Ovary (tissue), 9 donors: ENCODE measurements around the gene PDE4D. TPM values are rescaled to one million over a fixed set of nuclear protein-coding genes. Genes with fewer than 3 reads are reported as not detected.

Experiments used
- DNase-seq, 5 donors: peaks; one replicate each; pipeline ENCODE4 v3.0.0-alpha.2; 2019 to 2020
- H3K27ac ChIP-seq, 2 donors: fragments of 200-600 bp; one replicate each; pipeline versions ENCODE4 v1.5.1 to v1.8.0; 2019 to 2022
- H3K27me3 ChIP-seq: fragments of 200-600 bp; one replicate; pipeline ENCODE4 v1.8.0; 2022
- H3K36me3 ChIP-seq: fragments of 200-600 bp; sonication (generic); one replicate; pipeline ENCODE4 v1.5.1; 2019
- H3K4me1 ChIP-seq: one replicate; pipeline ENCODE4 v1.8.1; 2013; ENCODE audit warnings: mild to moderate bottlenecking, moderate library complexity; ENCODE audit not compliant: insufficient read depth
- H3K4me3 ChIP-seq: fragments of 200-600 bp; sonication (generic); one replicate; pipeline ENCODE4 v1.5.1; 2017
- H3K9me3 ChIP-seq, 2 donors: fragments of 200-600 bp in 1 of 2; sonication (generic) in 1 of 2; one replicate each; pipeline versions ENCODE4 v1.5.1 to v1.8.1; 2013 to 2019; ENCODE audit warnings: mild to moderate bottlenecking in 1 of 2, moderate library complexity in 1 of 2
- CTCF ChIP-seq, 3 donors: fragments of 450-650 bp in 2 of 3; fragments of 200-600 bp in 1 of 3; IDR thresholded peaks; one replicate each; pipeline versions ENCODE4 v1.5.1 to v1.8.0; 2016 to 2022; ENCODE audit warnings: antibody characterized with exemption in 3 of 3, mild to moderate bottlenecking in 1 of 3
- EP300 ChIP-seq: sonication (generic); formaldehyde crosslinking; IDR thresholded peaks from one replicate; pipeline ENCODE4 v1.6.1; 2017; ENCODE audit warnings: antibody characterized with exemption
- POLR2A ChIP-seq: fragments of 450-650 bp; IDR thresholded peaks from one replicate; pipeline ENCODE4 v1.6.1; 2017; ENCODE audit warnings: antibody characterized with exemption, mild to moderate bottlenecking, moderate library complexity
- WGBS, 3 donors: extraction: QIAGEN DNeasy Blood & Tissue Kit in 1 of 3; methylation state at CpG; one replicate each; pipeline versions ENCODE4 v1.1.5 to v1.1.7; 2013 to 2017; 5-methylcytosine and 5-hydroxymethylcytosine counted together
- intact Hi-C, 4 donors: fragments of 100-400 bp; cut with DNase I; formaldehyde crosslinking; loops; one replicate each; pipeline versions ENCODE4 v1.11.0 to v1.15.1; 2022 to 2023
- polyA plus RNA-seq, 2 donors: library from polyadenylated mRNA; stranded (reverse); fragments of 200-250 nt in 1 of 2; fragments of 350-450 nt in 1 of 2; fragmentation: Illumina TruSeq in 1 of 2; extraction: RNeasy Lipid Tissue Mini Kit (QIAGEN cat#74804) in 1 of 2; gene quantifications; one replicate each; pipeline ENCODE4 v1.2.3, GENCODE V29; 2013 to 2014
- total RNA-seq, 7 donors: library from RNA; depleted of rRNA in 2 of 7; stranded (reverse); fragments of >200 nt in 2 of 7; fragmentation: NEBNext Ultra II Directional in 3 of 7; extraction: Animal tissue kit (Norgen Biotek cat#: 25700) in 3 of 7; gene quantifications; one replicate each; pipeline versions ENCODE4 v1.1.0 to v1.2.4, GENCODE V29; 2016 to 2023
- donor health status: DM: no; HTN: no; CAD: no; lungs with moderate emphysema.
- donor health status: DM: no; HTN: no; CAD: no.
- donor health status: Bipolar disorder and iron deficiency.
- donor health status: DM: yes; HTN: yes; CAD: no.
- donor health status: DM: no; HTN: no; CAD: no.
- donor health status: DM: yes; HTN: yes; CAD: no.

PDE4D gene
- total and polyA plus RNA-seq, 9 donors: 1.3 to 67.6 (median 8.4) TPM

GRCh38 chr5:59116231-59116865 lies 777.2 kb downstream of the PDE4D start:
- no peak overlapping the region for H3K27ac ChIP-seq
- no peak for DNase-seq
- no peaks in the 10 kb centered on the region for H3K36me3 ChIP-seq
- WGBS, 3 donors: 63 to 74% (median 65%) methylated on average over 11 of the region's 11 CpGs
- TF ChIP-seq CTCF (IDR thresholded peaks at IDR 0.05): no peak
- no peak for TF ChIP-seq POLR2A
- no peak for TF ChIP-seq EP300
- H3K9me3 ChIP-seq: no peaks in the 10 kb centered on the region
- H3K27me3 ChIP-seq: no peaks in the 10 kb centered on the region
- H3K4me3 ChIP-seq: no peak overlapping the region
- H3K4me1 ChIP-seq: no peaks in the 10 kb centered on the region
- intact Hi-C loops: no loop called here

GRCh38 chr5:59115345-59115744 lies 778.2 kb downstream of the PDE4D start:
- DNase-seq: no peak
- Histone ChIP-seq H3K4me3 (no peak overlapping the region), H3K4me1 (no peaks in the 10 kb centered on the region), H3K27ac (no peak overlapping the region), H3K9me3 (no peaks in the 10 kb centered on the region), H3K36me3 (no peaks in the 10 kb centered on the region), H3K27me3 (no peaks in the 10 kb centered on the region)
- intact Hi-C loops: no loop called here
- no peak for TF ChIP-seq EP300
- TF ChIP-seq POLR2A: no peak
- TF ChIP-seq CTCF (IDR thresholded peaks at IDR 0.05): no peak

- Histone ChIP-seq H3K9me3 (no peaks in the 10 kb centered on the region), H3K4me1 (no peaks in the 10 kb centered on the region), H3K27me3 (no peaks in the 10 kb centered on the region), H3K27ac (no peak overlapping the region), H3K4me3 (no peak overlapping the region), H3K36me3 (no peaks in the 10 kb centered on the region)
- TF ChIP-seq POLR2A: no peak
- TF ChIP-seq EP300: no peak
- TF ChIP-seq CTCF (IDR thresholded peaks at IDR 0.05): no peak
- 83 to 98% (median 92%) methylated on average over 2 of the region's 2 CpGs for WGBS, 3 donors
- no peak for DNase-seq
- intact Hi-C loops: no loop called here
Observed at GRCh38 chr5:59109383-59109782, 784.1 kb downstream of the PDE4D start.

GRCh38 chr5:59107692-59108091 lies 785.8 kb downstream of the PDE4D start:
- intact Hi-C loops: no loop called here
- TF ChIP-seq EP300 (no peak), CTCF (IDR thresholded peaks at IDR 0.05) (no peak), POLR2A (no peak)
- Histone ChIP-seq H3K27me3 (no peaks in the 10 kb centered on the region), H3K36me3 (no peaks in the 10 kb centered on the region), H3K9me3 (no peaks in the 10 kb centered on the region), H3K4me1 (no peaks in the 10 kb centered on the region), H3K4me3 (no peak overlapping the region), H3K27ac (no peak overlapping the region)
- DNase-seq: no peak
- WGBS, 3 donors: 79 to 82% (median 82%) methylated on average over 2 of the region's 2 CpGs
